Heart left ventricle (tissue), 16 donors: ENCODE results near the gene PPFIBP1. TPM values are rescaled to one million over a fixed set of nuclear protein-coding genes. Genes with fewer than 3 reads are reported as not detected.
A peak's percentile ranks its signal among the peaks of the same experiment; 100 is the strongest.

Experiments used
- ATAC-seq, 4 donors: fragments of 200-7000 bp; cut with Tn5 transposase; one replicate each; pipeline ENCODE4 v1.9.1; 2020 to 2022; ENCODE audit warnings: moderate library complexity in 4 of 4, mild to moderate bottlenecking in 3 of 4, moderate number of reproducible peaks in 1 of 4
- DNase-seq, 5 donors: peaks; one replicate each; pipeline ENCODE4 v3.0.0-alpha.2; 2020
- H3K27ac ChIP-seq, 12 donors: fragments of 200-600 bp; sonication (generic) in 4 of 12; one replicate each; pipeline versions ENCODE4 v1.5.0 to v1.8.0; 2016 to 2022; ENCODE audit warnings: mild to moderate bottlenecking in 2 of 12
- H3K27me3 ChIP-seq, 9 donors: fragments of 200-600 bp; sonication (generic) in 2 of 9; one replicate each; pipeline versions ENCODE4 v1.5.1 to v1.8.0; 2016 to 2022; ENCODE audit warnings: mild to moderate bottlenecking in 3 of 9
- H3K36me3 ChIP-seq, 9 donors: fragments of 200-600 bp; sonication (generic) in 2 of 9; one replicate each; pipeline versions ENCODE4 v1.5.0 to v1.8.0; 2018 to 2022; ENCODE audit warnings: mild to moderate bottlenecking in 2 of 9
- H3K4me1 ChIP-seq, 12 donors: fragments of 200-600 bp; sonication (generic) in 4 of 12; one replicate each; pipeline versions ENCODE4 v1.5.0 to v1.8.0; 2016 to 2022; ENCODE audit warnings: mild to moderate bottlenecking in 3 of 12
- H3K4me3 ChIP-seq, 12 donors: fragments of 200-600 bp; sonication (generic) in 4 of 12; one replicate each; pipeline versions ENCODE4 v1.5.0 to v1.8.0; 2017 to 2022; ENCODE audit warnings: mild to moderate bottlenecking in 9 of 12, moderate library complexity in 4 of 12
- H3K9me3 ChIP-seq, 12 donors: fragments of 200-600 bp; sonication (generic) in 4 of 12; one replicate each; pipeline versions ENCODE4 v1.5.0 to v1.8.0; 2016 to 2022; ENCODE audit warnings: mild to moderate bottlenecking in 1 of 12
- CTCF ChIP-seq, 12 donors: fragments of 200-600 bp; sonication (generic) in 4 of 12; IDR thresholded peaks; one replicate each; pipeline versions ENCODE4 v1.5.0 to v1.8.0; 2018 to 2022; ENCODE audit warnings: antibody characterized with exemption in 12 of 12, mild to moderate bottlenecking in 5 of 12
- POLR2A ChIP-seq, 2 donors: fragments of 450-650 bp; IDR thresholded peaks; one replicate each; pipeline ENCODE4 v1.6.1; 2017; ENCODE audit warnings: antibody characterized with exemption in 2 of 2, mild to moderate bottlenecking in 2 of 2, moderate library complexity in 2 of 2
- WGBS, 4 donors: extraction: QIAGEN DNeasy Blood & Tissue Kit in 2 of 4; methylation state at CpG; one replicate each; pipeline versions ENCODE4 v1.1.5 to v1.1.7; 2013 to 2018; 5-methylcytosine and 5-hydroxymethylcytosine counted together
- intact Hi-C, 10 donors: fragments of 100-400 bp; cut with DNase I; formaldehyde crosslinking; loops; one replicate each; pipeline versions ENCODE4 v1.11.1 to v1.14.2; 2022
- polyA plus RNA-seq, 2 donors: library from polyadenylated mRNA; stranded (reverse); fragments of 200-250 nt; gene quantifications; one replicate each; pipeline ENCODE4 v1.2.3, GENCODE V29; 2013
- total RNA-seq, 9 donors: library from RNA; depleted of rRNA in 2 of 9; stranded (reverse); fragments of >200 nt in 2 of 9; fragmentation: NEBNext Ultra II Directional in 3 of 9; extraction: Animal tissue kit (Norgen Biotek cat#: 25700) in 3 of 9; gene quantifications; one replicate each; pipeline versions ENCODE4 v1.1.0 to v1.2.4, GENCODE V29; 2016 to 2023
- donor health status: ischemic (EF 13 %, LVEDD 7.1; RV severe dilation, severe dysfunction).
- donor health status: healthy with polysubstance abuse.
- donor health status: DM: no; HTN: yes; CAD: no.
- donor health status: DM: no; HTN: no; CAD: no.
- donor health status: ischemic (EF 25% LVEDD 6.9; RV normal size, moderate dysfunction).
- donor health status: ischemic (EF 25% LVEDD 5.7; RV mildly dilated, moderate dysfunction).
- donor health status: healthy.
- donor health status: DM: yes; HTN: yes; CAD: no.
- donor health status: ischemic (EF 35%, LVEDD 5.7; RV mildly dilated, moderate dysfunction).
- donor health status: nonischemic (EF 11% LVEDD 7.7; RV severe dilation, severe dysfunction).
- donor health status: DM: yes; HTN: yes; CAD: no.
- donor health status: PGD.
- donor health status: ischemic (EF 29% LVEDD 5.4; RV normal size, mild dysfunction).
- donor health status: nonischemic (EF 23%, LVEDD 6.1; RV moderate dilation, normal function).

PPFIBP1 gene
- total and polyA plus RNA-seq, 11 donors, result 48.7 to 413 (median 265) TPM

- no peak for ATAC-seq
- H3K27me3 ChIP-seq, result no peaks in the 10 kb centered on the region
- 72 to 81% (median 74%) methylated on average over 3 of the region's 3 CpGs for WGBS, 4 donors
- H3K9me3 ChIP-seq, result no peaks in the 10 kb centered on the region
- intact Hi-C loops, result no loop called here
- peak overlapping the region in 3 of 12 donors; percentile 40 to 64 (median 44) for H3K27ac ChIP-seq
- no peak for TF ChIP-seq POLR2A (IDR thresholded peaks at IDR 0.05)
- no peak for TF ChIP-seq CTCF (IDR thresholded peaks at IDR 0.05)
- H3K4me1 ChIP-seq, result peaks cover 6 to 98% (median 70%) of the 10 kb centered on the region in 12 donors
- DNase-seq, result no peak
- H3K36me3 ChIP-seq, result peaks cover 0 to 18% (median 0%) of the 10 kb centered on the region in 9 donors
- no peak overlapping the region for H3K4me3 ChIP-seq
Observed at GRCh38 chr12:27576667-27577347, 52.8 kb downstream of the PPFIBP1 start.

GRCh38 chr12:27577688-27578087 lies 53.7 kb downstream of the PPFIBP1 start:
- Histone ChIP-seq H3K9me3 (no peaks in the 10 kb centered on the region), H3K27me3 (no peaks in the 10 kb centered on the region), H3K4me1 (peaks cover 6 to 98% (median 72%) of the 10 kb centered on the region in 12 donors), H3K36me3 (peaks cover 0 to 18% (median 0%) of the 10 kb centered on the region in 9 donors), H3K4me3 (no peak overlapping the region), H3K27ac (peak overlapping the region in 5 of 12 donors; percentile 6 to 68 (median 46))
- DNase-seq, result no peak
- intact Hi-C loops, result no loop called here
- no peak for TF ChIP-seq CTCF (IDR thresholded peaks at IDR 0.05)
- WGBS, 4 donors, result 68 to 78% (median 71%) methylated on average over 4 of the region's 4 CpGs
- no peak for ATAC-seq

GRCh38 chr12:27578689-27579372 lies 54.8 kb downstream of the PPFIBP1 start:
- WGBS, 4 donors, result 45 to 58% (median 56%) methylated on average over 7 of the region's 7 CpGs

More at GRCh38 chr12:27578689-27579372, 54.8 kb downstream of the PPFIBP1 start:
- no peak overlapping the region for H3K4me3 ChIP-seq
- H3K4me1 ChIP-seq, result peaks cover 11 to 98% (median 76%) of the 10 kb centered on the region in 12 donors
- H3K27me3 ChIP-seq, result no peaks in the 10 kb centered on the region
- intact Hi-C loops, result no loop called here
- peak overlapping the region in 11 of 12 donors; percentile 17 to 80 (median 46) for H3K27ac ChIP-seq
- DNase-seq, result no peak
- peaks cover 0 to 18% (median 0%) of the 10 kb centered on the region in 9 donors for H3K36me3 ChIP-seq
- TF ChIP-seq POLR2A (IDR thresholded peaks at IDR 0.05) (no peak), CTCF (IDR thresholded peaks at IDR 0.05) (no peak)
- peak; percentile 17 to 69 (median 51) for ATAC-seq
- no peaks in the 10 kb centered on the region for H3K9me3 ChIP-seq
